Measurements from ENCODE around the gene DEFB128.

GRCh38 chr20:214383-214782 is 24.9 kb upstream of the DEFB128 start:
- TF ChIP-seq CTCF (IDR thresholded peaks at IDR 0.05) (no peak), POLR2A (IDR thresholded peaks at IDR 0.05) (no peak)
